Skeletal muscle tissue (tissue), 4 donors: ENCODE results near the gene MYO1H. TPM values are rescaled to one million over a fixed set of nuclear protein-coding genes. Genes with fewer than 3 reads are reported as not detected.
A peak's percentile ranks its signal among the peaks of the same experiment; 100 is the strongest.

Experiments used
- H3K27ac ChIP-seq: one replicate; pipeline ENCODE4 v1.7.0; 2013; ENCODE audit warnings: mild to moderate bottlenecking, low read depth, low read length, inconsistent platforms
- H3K27me3 ChIP-seq, 3 donors: one replicate each; pipeline ENCODE4 v1.7.0; 2013; ENCODE audit warnings: low read length in 3 of 3; ENCODE audit not compliant: control insufficient read depth in 3 of 3, insufficient read depth in 3 of 3
- H3K36me3 ChIP-seq, 3 donors: one replicate each; pipeline ENCODE4 v1.7.0; 2013; ENCODE audit warnings: low read length in 3 of 3; ENCODE audit not compliant: control insufficient read depth in 3 of 3, insufficient read depth in 3 of 3
- H3K4me1 ChIP-seq, 3 donors: one replicate each; pipeline ENCODE4 v1.7.0; 2013; ENCODE audit warnings: low read length in 3 of 3, mild to moderate bottlenecking in 3 of 3; ENCODE audit not compliant: control insufficient read depth in 3 of 3, insufficient read depth in 3 of 3
- H3K4me3 ChIP-seq, 3 donors: one replicate each; pipeline ENCODE4 v1.7.0; 2013; ENCODE audit warnings: low read length in 3 of 3
- H3K9ac ChIP-seq, 3 donors: one replicate each; pipeline ENCODE4 v1.7.0; 2013; ENCODE audit warnings: low read length in 3 of 3, mild to moderate bottlenecking in 3 of 3, moderate library complexity in 2 of 3, low read depth in 1 of 3
- H3K9me3 ChIP-seq, 3 donors: one replicate each; pipeline ENCODE4 v1.7.0; 2013; ENCODE audit warnings: low read length in 3 of 3; ENCODE audit not compliant: control insufficient read depth in 3 of 3
- total RNA-seq: library from RNA; depleted of rRNA; stranded (reverse); fragments of >200 nt; gene quantifications from one replicate; pipeline ENCODE4 v1.2.3, GENCODE V29; 2014
- donor health status: Osteomylitis.

The MYO1H gene
- total RNA-seq, 1 donor from 2014 or later = not detected

GRCh38 chr12:109444259-109444658 lies 96.6 kb downstream of the MYO1H start:
- no peaks in the 10 kb centered on the region for H3K4me1 ChIP-seq
- H3K9ac ChIP-seq = no peak overlapping the region
- no peaks in the 10 kb centered on the region for H3K27me3 ChIP-seq
- H3K36me3 ChIP-seq = peaks cover 10 to 15% (median 11%) of the 10 kb centered on the region in 3 donors
- no peaks in the 10 kb centered on the region for H3K9me3 ChIP-seq
- peak overlapping the region; percentile 49 for H3K27ac ChIP-seq
- H3K4me3 ChIP-seq = no peak overlapping the region

GRCh38 chr12:109445191-109445609 lies 97.5 kb downstream of the MYO1H start:
- Histone ChIP-seq H3K27ac (peak overlapping the region; percentile 49), H3K4me3 (no peak overlapping the region), H3K36me3 (peaks cover 11 to 19% (median 14%) of the 10 kb centered on the region in 3 donors), H3K9ac (no peak overlapping the region), H3K4me1 (no peaks in the 10 kb centered on the region), H3K9me3 (no peaks in the 10 kb centered on the region), H3K27me3 (no peaks in the 10 kb centered on the region)

GRCh38 chr12:109446869-109447268 lies 99.2 kb downstream of the MYO1H start:
- Histone ChIP-seq H3K4me1 (peaks cover 0 to 3% (median 0%) of the 10 kb centered on the region in 3 donors), H3K36me3 (peaks cover 21 to 33% (median 23%) of the 10 kb centered on the region in 3 donors), H3K27me3 (no peaks in the 10 kb centered on the region), H3K4me3 (no peak overlapping the region), H3K9me3 (no peaks in the 10 kb centered on the region), H3K9ac (no peak overlapping the region), H3K27ac (no peak overlapping the region)

- peaks cover 26 to 40% (median 29%) of the 10 kb centered on the region in 3 donors for H3K36me3 ChIP-seq
- no peak overlapping the region for H3K9ac ChIP-seq
- H3K4me3 ChIP-seq = no peak overlapping the region
- no peaks in the 10 kb centered on the region for H3K9me3 ChIP-seq
- peaks cover 0 to 3% (median 0%) of the 10 kb centered on the region in 3 donors for H3K4me1 ChIP-seq
- no peak overlapping the region for H3K27ac ChIP-seq
- no peaks in the 10 kb centered on the region for H3K27me3 ChIP-seq
Measured at GRCh38 chr12:109447482-109447881, 99.8 kb downstream of the MYO1H start.

GRCh38 chr12:109448272-109448671 lies 100.6 kb downstream of the MYO1H start:
- Histone ChIP-seq H3K27ac (no peak overlapping the region), H3K36me3 (peaks cover 33 to 45% (median 35%) of the 10 kb centered on the region in 3 donors), H3K4me3 (no peak overlapping the region), H3K4me1 (peaks cover 0 to 3% (median 0%) of the 10 kb centered on the region in 3 donors), H3K9me3 (no peaks in the 10 kb centered on the region), H3K27me3 (no peaks in the 10 kb centered on the region), H3K9ac (no peak overlapping the region)

GRCh38 chr12:109448707-109449390 lies 101.1 kb downstream of the MYO1H start:
- H3K4me3 ChIP-seq = no peak overlapping the region
- H3K36me3 ChIP-seq = peaks cover 34 to 48% (median 41%) of the 10 kb centered on the region in 3 donors
- no peaks in the 10 kb centered on the region for H3K9me3 ChIP-seq
- no peaks in the 10 kb centered on the region for H3K27me3 ChIP-seq
- peaks cover 0 to 3% (median 0%) of the 10 kb centered on the region in 3 donors for H3K4me1 ChIP-seq
- no peak overlapping the region for H3K9ac ChIP-seq
- H3K27ac ChIP-seq = no peak overlapping the region

GRCh38 chr12:109449845-109450532 lies 102.3 kb downstream of the MYO1H start:
- no peaks in the 10 kb centered on the region for H3K9me3 ChIP-seq
- H3K27me3 ChIP-seq = no peaks in the 10 kb centered on the region
- peaks cover 37 to 57% (median 50%) of the 10 kb centered on the region in 3 donors for H3K36me3 ChIP-seq
- no peak overlapping the region for H3K4me3 ChIP-seq
- peaks cover 0 to 3% (median 0%) of the 10 kb centered on the region in 3 donors for H3K4me1 ChIP-seq
- H3K27ac ChIP-seq = no peak overlapping the region
- H3K9ac ChIP-seq = no peak overlapping the region

- Histone ChIP-seq H3K27me3 (no peaks in the 10 kb centered on the region), H3K27ac (no peak overlapping the region), H3K9ac (no peak overlapping the region), H3K4me3 (no peak overlapping the region), H3K4me1 (peaks cover 0 to 3% (median 0%) of the 10 kb centered on the region in 3 donors), H3K9me3 (no peaks in the 10 kb centered on the region), H3K36me3 (peaks cover 46 to 64% (median 60%) of the 10 kb centered on the region in 3 donors)
Measured at GRCh38 chr12:109450980-109451379, 103.3 kb downstream of the MYO1H start.

- Histone ChIP-seq H3K27me3 (no peaks in the 10 kb centered on the region), H3K36me3 (peaks cover 50 to 66% (median 63%) of the 10 kb centered on the region in 3 donors), H3K9me3 (no peaks in the 10 kb centered on the region), H3K9ac (no peak overlapping the region), H3K4me1 (peaks cover 0 to 3% (median 0%) of the 10 kb centered on the region in 3 donors), H3K27ac (no peak overlapping the region), H3K4me3 (no peak overlapping the region)
Measured at GRCh38 chr12:109451400-109451799, 103.7 kb downstream of the MYO1H start.

- H3K27ac ChIP-seq = no peak overlapping the region
- H3K9me3 ChIP-seq = no peaks in the 10 kb centered on the region
- H3K36me3 ChIP-seq = peaks cover 51 to 74% (median 68%) of the 10 kb centered on the region in 3 donors
- H3K4me1 ChIP-seq = peaks cover 0 to 3% (median 0%) of the 10 kb centered on the region in 3 donors
- H3K4me3 ChIP-seq = no peak overlapping the region
- no peak overlapping the region for H3K9ac ChIP-seq
- no peaks in the 10 kb centered on the region for H3K27me3 ChIP-seq
Measured at GRCh38 chr12:109452489-109452888, 104.8 kb downstream of the MYO1H start.
